GM21390 (cell line): Measurements from ENCODE around the gene COA4.
"Not testable (repeated sequence)": the region's sequence is repeated elsewhere in the genome, so short reads cannot be mapped to it uniquely, and the experiment has no call there.

Experiments
- ATAC-seq: cut with Tn5 transposase; IDR thresholded peaks from one replicate; pipeline ENCODE4 v1.9.1; 2021; ENCODE audit not compliant: unreplicated experiment

COA4 gene

DNA sequence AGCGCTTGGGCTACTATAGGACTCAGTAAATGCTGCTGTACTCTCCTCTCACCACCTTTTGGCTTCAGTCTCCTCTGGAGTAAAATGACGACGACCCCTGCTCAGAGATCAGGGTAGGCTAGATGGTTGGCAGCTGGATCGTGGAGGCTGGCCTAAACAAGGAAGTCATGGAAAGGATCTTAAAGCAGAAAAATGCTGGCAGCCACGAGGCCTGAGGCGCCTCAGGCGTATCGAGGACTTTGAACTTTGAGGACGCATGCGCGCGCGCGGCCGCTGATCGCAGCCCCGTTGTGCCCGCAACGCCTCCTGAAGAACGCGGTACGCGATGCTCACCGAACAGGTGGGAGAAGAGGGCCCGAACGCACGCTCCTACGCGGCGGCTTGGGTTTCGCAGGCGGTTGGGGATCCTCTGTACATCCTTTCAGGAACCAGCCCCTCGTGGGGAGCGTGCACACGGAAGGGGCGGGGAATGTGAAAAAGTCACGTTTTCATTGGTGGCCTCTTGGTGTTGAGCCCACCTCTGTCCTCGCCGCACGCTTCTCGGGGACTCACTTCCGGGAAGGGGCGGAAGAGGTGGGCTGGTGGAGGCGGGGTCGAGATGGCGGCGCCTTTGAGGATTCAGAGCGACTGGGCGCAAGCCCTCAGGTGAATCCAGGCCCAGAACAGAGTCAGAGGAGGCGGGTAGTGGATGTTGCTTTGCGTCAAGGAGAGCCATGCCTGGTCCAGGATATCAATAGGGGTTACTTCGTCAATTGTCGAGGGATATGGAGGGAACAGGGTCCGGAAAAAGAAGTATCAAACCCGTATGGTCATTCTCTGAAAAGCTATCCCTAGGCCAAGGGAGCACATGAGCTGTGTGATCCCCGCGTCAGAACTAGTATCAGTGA is at the start of gene COA4, which contains the start of gene PAAF1:
Gene COA4, minus strand, starts transcription at position 423 of the 887 bp plus-strand sequence. CDS start 3,468 bp downstream, outside the sequence.
Gene PAAF1, plus strand, starts transcription at position 576 of the 887 bp plus-strand sequence. Its CDS starts 23 bp downstream, at position 599.
- peak; percentile 94 for ATAC-seq

DNA sequence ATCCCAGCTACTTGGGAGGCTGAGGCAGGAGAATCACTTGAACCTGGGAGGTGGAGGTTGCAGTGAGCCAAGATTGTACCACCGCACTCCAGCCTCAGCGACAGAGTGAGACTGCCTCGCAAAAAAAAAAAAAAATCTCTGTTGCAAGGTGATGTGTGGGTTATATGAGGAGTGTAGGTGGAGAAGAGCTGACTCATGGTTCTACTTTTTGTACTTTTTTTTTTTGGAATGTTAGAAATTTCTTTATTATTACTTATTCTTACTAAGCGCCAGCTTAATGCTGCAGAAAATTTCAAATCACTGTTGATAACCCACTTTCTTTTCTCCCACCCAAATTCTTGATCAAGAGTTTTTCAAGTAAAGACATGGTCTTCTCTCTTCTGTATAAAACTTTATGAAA is 44.5 kb upstream of the COA4 start:
- ATAC-seq: no peak

DNA sequence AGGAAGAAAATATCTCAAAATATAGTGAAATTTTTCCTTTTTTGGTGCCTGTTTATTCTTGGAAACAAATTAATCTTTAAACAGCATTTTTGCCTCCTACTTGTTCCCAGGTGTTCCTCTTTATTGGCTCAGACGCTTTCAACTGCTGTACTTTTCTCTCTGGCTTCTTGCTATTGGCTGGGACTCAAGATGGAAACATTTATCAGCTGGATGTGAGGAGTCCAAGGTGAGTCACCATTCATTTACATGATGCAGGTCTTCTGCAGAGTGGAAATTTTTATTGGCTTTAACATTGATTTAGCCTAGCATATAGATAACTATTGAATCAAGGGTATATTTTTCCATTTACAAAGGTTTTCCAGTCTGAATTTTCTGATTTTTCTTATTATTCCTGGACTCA is 39.8 kb upstream of the COA4 start:
- no peak for ATAC-seq

GRCh38 chr11:73914284-73914683 is 37.6 kb upstream of the COA4 start:
- ATAC-seq: no peak

GRCh38 chr11:73913472-73913871 is 36.8 kb upstream of the COA4 start:
- ATAC-seq: no peak

DNA sequence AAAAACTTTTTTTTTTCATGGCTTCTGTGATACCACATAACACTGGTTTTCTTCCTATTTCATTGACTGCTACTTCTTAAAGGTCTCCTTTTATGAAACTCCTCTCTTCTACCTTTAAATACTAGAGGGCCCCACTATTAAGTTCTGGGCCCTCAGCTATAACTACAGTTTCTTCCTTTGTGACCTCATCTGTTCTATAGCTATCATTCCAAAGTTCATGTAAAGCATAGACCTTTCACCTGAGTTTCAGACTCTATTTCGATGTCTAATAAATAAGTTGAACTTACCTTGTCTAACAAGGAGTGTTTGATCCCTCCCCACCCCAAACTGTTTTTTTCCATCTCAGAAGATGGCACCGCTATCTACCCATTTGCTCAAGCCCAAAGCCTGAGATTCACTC is 35.4 kb upstream of the COA4 start:
- no peak for ATAC-seq

- ATAC-seq: no peak
Observed at GRCh38 chr11:73907191-73907590, 30.5 kb upstream of the COA4 start.

DNA sequence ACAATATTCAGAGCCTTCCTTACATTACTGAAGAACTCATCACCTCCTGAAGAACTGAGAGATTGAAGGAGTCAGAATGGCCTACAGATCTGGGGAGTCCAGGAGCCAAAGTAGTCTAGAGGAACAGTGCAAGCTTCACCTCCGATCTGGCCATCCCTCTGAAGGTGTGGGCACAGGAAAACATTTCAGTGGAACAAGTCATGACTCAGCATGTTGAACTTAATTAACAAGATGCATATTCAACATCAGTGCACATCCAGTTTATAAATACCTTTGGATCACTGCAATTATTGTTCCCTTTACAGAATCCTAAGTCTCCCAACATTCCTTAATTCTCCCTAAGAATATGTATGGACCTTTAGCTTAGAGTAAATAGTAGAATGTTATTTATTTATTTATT is 25.7 kb upstream of the COA4 start:
- no peak for ATAC-seq

- no peak for ATAC-seq
Observed at GRCh38 chr11:73894725-73895335, 18.2 kb upstream of the COA4 start.

GRCh38 chr11:73893041-73893440 is 16.4 kb upstream of the COA4 start:
- ATAC-seq: no peak

DNA sequence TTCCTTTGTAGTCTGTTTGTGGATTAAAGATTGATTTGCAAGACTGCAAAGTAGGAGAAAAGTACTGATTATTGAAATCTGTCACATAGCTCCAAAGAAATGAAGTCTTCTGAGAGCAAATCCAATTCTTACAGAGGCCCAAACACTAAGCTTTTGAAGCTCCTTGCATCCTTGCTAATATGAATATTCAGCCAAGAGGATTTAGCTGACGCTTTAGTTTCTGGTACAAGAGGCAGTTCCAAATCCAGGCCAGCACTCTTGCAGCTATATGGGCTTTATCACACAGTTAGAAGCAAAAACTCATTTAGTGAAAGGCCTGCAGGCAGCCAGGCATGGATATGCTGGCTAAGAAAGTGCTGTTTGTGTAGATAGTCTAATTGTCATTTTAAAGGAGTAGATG is 12.9 kb upstream of the COA4 start:
- ATAC-seq: no peak

DNA sequence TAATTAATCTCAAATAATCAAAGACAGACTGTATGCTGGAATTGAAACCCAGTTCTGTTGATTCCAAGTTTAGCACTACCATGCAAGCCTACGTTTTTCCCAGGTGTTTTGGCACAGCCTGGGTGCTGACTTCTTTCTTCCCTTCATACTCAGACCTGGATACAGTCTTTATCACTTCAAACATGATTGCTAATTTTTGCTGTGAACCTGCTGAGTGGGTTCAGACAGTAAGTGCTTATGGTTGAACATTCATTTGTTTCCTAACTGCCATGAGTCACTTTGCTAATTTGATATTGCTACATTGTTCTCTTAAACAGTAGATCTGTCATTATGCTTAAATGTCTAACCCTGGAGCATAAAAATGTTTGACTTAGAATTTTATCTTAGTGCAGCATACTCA is 12.4 kb upstream of the COA4 start:
- ATAC-seq: no peak

GRCh38 chr11:73888244-73888643 is 11.6 kb upstream of the COA4 start:
- ATAC-seq: no peak

- no peak for ATAC-seq
Observed at GRCh38 chr11:73883856-73884255, 7.2 kb upstream of the COA4 start.

DNA sequence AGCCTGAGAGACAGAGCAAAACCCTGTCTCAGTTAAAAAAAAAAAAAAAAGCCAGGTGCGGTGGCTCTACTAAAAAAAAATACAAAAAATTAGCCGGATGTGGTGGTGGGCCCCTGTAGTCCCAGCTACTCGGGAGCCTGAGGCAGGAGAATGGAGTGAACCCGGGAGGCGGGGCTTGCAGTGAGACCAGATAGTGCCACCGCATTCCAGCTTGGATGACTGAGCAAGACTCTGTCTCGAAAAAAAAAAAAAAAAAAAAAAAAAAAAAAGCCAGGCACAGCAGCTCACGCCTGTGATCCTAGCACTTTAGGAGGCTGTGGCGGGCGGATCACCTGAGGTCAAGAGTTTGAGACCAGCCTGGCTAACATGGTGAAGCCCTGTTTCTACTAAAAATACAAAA is 3.8 kb upstream of the COA4 start:
- ATAC-seq: not testable (repeated sequence)

- no peak for ATAC-seq
Observed at GRCh38 chr11:73878771-73879170, 2.1 kb upstream of the COA4 start.

GRCh38 chr11:73875840-73876239 is 806 bp downstream of the COA4 start:
- ATAC-seq: no peak

GRCh38 chr11:73875380-73875779 is 1.3 kb downstream of the COA4 start:
- no peak for ATAC-seq

- ATAC-seq: no peak
Observed at GRCh38 chr11:73872749-73873357, 3.8 kb downstream of the COA4 start.

DNA sequence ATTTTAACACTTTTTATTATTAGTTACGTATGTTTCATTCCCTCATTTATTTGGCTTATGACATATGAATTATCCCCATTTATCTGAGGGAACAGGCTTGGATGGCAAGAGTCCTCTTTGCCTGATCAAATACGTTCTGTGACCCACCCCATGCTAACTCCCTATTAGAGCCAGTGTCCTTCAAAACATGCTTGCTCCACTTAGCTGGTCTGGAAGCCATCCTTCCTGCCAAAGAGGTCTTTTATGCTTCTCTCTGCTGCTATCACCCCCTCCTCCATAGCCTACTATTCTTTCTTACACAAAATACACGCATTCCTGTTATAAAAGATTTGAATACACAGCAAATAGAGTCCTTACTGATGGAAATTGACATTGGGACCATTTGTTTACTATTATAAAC is 6.4 kb downstream of the COA4 start:
- ATAC-seq: no peak

GRCh38 chr11:73869332-73869949 is 7.2 kb downstream of the COA4 start:
- no peak for ATAC-seq
